SK-N-SH treated with all-trans-retinoic acid at 6 μM for 48 hours (cell line): ENCODE measurements around the gene WWC2.

Experiments
- ATAC-seq: fragments of 200-7000 bp; cut with Tn5 transposase; 3 replicates; pipeline ENCODE4 v1.9.1; 2020; ENCODE audit warnings: mild to moderate bottlenecking, moderate library complexity
- ARNTL ChIP-seq: fragments of 450-650 bp; formaldehyde crosslinking; IDR thresholded peaks from 2 replicates; pipeline ENCODE4 v1.5.0; 2020; ENCODE audit warnings: low read depth, mild to moderate bottlenecking, moderate library complexity, borderline replicate concordance
- BACH2 ChIP-seq: fragments of 250-450 bp; sonication (Bioruptor Pico); IDR thresholded peaks from 2 replicates; pipeline ENCODE4 v1.9.0; 2021; ENCODE audit warnings: mild to moderate bottlenecking, borderline replicate concordance
- ESRRG ChIP-seq: fragments of 250-450 bp; sonication (Bioruptor Pico); IDR thresholded peaks from 2 replicates; pipeline ENCODE4 v1.6.1; 2021; ENCODE audit warnings: mild to moderate bottlenecking
- GLIS3 ChIP-seq: fragments of 250-450 bp; sonication (Bioruptor Pico); IDR thresholded peaks from 2 replicates; pipeline ENCODE4 v1.5.0; 2020; ENCODE audit warnings: mild to moderate bottlenecking, moderate library complexity
- ISL1 ChIP-seq: fragments of 250-450 bp; sonication (Bioruptor Pico); IDR thresholded peaks from 2 replicates; pipeline ENCODE4 v2.1.2; 2022; ENCODE audit warnings: mild to moderate bottlenecking, moderate library complexity
- OSR1 ChIP-seq: fragments of 250-450 bp; sonication (Bioruptor Pico); IDR thresholded peaks from 2 replicates; pipeline ENCODE4 v1.8.0; 2022; ENCODE audit warnings: moderate library complexity, mild to moderate bottlenecking, inconsistent platforms
- PPARA ChIP-seq: fragments of 250-450 bp; sonication (Bioruptor Pico); IDR thresholded peaks from 2 replicates; pipeline ENCODE4 v1.5.0; 2020; ENCODE audit warnings: mild to moderate bottlenecking, borderline replicate concordance
- RARB ChIP-seq: fragments of 250-450 bp; sonication (Bioruptor Pico); IDR thresholded peaks from 2 replicates; pipeline ENCODE4 v1.8.0; 2021; ENCODE audit warnings: mild to moderate bottlenecking, moderate library complexity
- SNAI2 ChIP-seq: fragments of 250-450 bp; sonication (Bioruptor Pico); IDR thresholded peaks from 2 replicates; pipeline ENCODE4 v1.5.0; 2020; ENCODE audit warnings: mild to moderate bottlenecking, moderate library complexity
- TCF4 ChIP-seq: fragments of 250-450 bp; sonication (Bioruptor Pico); IDR thresholded peaks from 2 replicates; pipeline ENCODE4 v1.8.0; 2021; ENCODE audit warnings: mild to moderate bottlenecking, moderate library complexity, borderline replicate concordance
- TOX ChIP-seq: fragments of 250-450 bp; sonication (Bioruptor Pico); IDR thresholded peaks from 2 replicates; pipeline ENCODE4 v1.8.0; 2021; ENCODE audit warnings: mild to moderate bottlenecking, moderate library complexity, borderline replicate concordance
- ZC3H10 ChIP-seq: fragments of 250-450 bp; sonication (Bioruptor Pico); IDR thresholded peaks from 2 replicates; pipeline ENCODE4 v1.5.1; 2021; ENCODE audit warnings: mild to moderate bottlenecking, moderate library complexity
- ZFP3 ChIP-seq: fragments of 250-450 bp; sonication (Bioruptor Pico); IDR thresholded peaks from 2 replicates; pipeline ENCODE4 v1.5.0; 2020; ENCODE audit warnings: mild to moderate bottlenecking, moderate library complexity
- ZFP30 ChIP-seq: fragments of 450-650 bp; formaldehyde crosslinking; IDR thresholded peaks from 2 replicates; pipeline ENCODE4 v1.5.0; 2022; ENCODE audit warnings: mild to moderate bottlenecking, moderate library complexity
- ZNF565 ChIP-seq: fragments of 450-650 bp; formaldehyde crosslinking; conservative IDR thresholded peaks from 2 replicates; pipeline ENCODE4 v1.5.0; 2020; ENCODE audit warnings: low read depth, mild to moderate bottlenecking, moderate library complexity
- ZNF70 ChIP-seq: fragments of 450-650 bp; formaldehyde crosslinking; IDR thresholded peaks from 2 replicates; pipeline ENCODE4 v1.5.0; 2020; ENCODE audit warnings: mild to moderate bottlenecking, moderate library complexity
- ZNF8 ChIP-seq: fragments of 450-650 bp; formaldehyde crosslinking; IDR thresholded peaks from 2 replicates; pipeline ENCODE4 v1.5.0; 2020; ENCODE audit warnings: mild to moderate bottlenecking, moderate library complexity
- TF ChIP-seq, protein P1 (sequence below): fragments of 250-450 bp; sonication (Bioruptor Pico); IDR thresholded peaks from 2 replicates; pipeline ENCODE4 v1.5.1; 2021; ENCODE audit warnings: mild to moderate bottlenecking, moderate library complexity
- TF ChIP-seq, protein P2 (sequence below): fragments of 250-450 bp; sonication (Bioruptor Pico); IDR thresholded peaks from 2 replicates; pipeline ENCODE4 v1.5.1; 2020; ENCODE audit warnings: low read depth, mild to moderate bottlenecking, moderate library complexity
- TF ChIP-seq, protein P3 (sequence below): fragments of 250-450 bp; sonication (Bioruptor Pico); IDR thresholded peaks from 2 replicates; pipeline ENCODE4 v1.8.0; 2021; ENCODE audit warnings: low read depth, mild to moderate bottlenecking, moderate library complexity, borderline replicate concordance
- TF ChIP-seq, protein P4 (sequence below): fragments of 250-450 bp; sonication (Bioruptor Pico); IDR thresholded peaks from 2 replicates; pipeline ENCODE4 v1.8.0; 2020; ENCODE audit warnings: mild to moderate bottlenecking, moderate library complexity, borderline replicate concordance

WWC2 gene

DNA sequence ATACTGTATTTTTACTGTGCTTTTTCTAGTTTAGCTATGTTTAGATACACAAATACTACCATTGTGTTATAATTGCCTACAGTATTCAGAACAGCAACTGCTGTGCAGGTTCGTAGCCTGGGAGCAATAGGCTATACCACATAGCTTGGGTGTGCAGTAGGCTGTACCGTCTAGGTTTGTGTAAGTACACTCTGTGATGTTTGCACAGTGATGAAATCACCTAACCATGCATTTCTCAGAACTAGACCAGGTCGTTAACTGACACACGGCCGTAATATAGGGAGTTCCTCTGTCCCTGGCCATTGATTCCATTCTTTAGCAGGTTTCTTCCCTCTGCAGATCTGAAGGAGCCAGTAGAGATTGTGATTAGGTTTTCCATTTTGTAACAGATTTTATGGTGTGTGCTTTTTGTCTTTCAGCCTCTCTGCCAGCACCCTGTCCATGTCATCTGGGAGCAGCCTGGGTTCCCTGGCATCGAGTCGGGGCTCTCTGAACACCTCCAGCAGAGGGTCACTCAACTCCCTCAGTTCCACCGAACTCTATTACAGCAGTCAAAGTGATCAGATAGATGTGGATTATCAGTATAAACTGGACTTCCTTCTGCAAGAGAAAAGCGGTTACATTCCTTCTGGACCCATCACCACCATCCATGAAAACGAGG lies 161.6 kb downstream of the WWC2 start:
- TF ChIP-seq TCF4 = no peak
- TF ChIP-seq RARB (CRISPR knock-in tag) = no peak
- TF ChIP-seq ISL1 (CRISPR knock-in tag) = no peak
- no peak for TF ChIP-seq ZNF565 (CRISPR knock-in tag)
- TF ChIP-seq GLIS3 (CRISPR knock-in tag) = no peak
- TF ChIP-seq, all 23 proteins: peak for 0
- ATAC-seq = no peak

DNA sequence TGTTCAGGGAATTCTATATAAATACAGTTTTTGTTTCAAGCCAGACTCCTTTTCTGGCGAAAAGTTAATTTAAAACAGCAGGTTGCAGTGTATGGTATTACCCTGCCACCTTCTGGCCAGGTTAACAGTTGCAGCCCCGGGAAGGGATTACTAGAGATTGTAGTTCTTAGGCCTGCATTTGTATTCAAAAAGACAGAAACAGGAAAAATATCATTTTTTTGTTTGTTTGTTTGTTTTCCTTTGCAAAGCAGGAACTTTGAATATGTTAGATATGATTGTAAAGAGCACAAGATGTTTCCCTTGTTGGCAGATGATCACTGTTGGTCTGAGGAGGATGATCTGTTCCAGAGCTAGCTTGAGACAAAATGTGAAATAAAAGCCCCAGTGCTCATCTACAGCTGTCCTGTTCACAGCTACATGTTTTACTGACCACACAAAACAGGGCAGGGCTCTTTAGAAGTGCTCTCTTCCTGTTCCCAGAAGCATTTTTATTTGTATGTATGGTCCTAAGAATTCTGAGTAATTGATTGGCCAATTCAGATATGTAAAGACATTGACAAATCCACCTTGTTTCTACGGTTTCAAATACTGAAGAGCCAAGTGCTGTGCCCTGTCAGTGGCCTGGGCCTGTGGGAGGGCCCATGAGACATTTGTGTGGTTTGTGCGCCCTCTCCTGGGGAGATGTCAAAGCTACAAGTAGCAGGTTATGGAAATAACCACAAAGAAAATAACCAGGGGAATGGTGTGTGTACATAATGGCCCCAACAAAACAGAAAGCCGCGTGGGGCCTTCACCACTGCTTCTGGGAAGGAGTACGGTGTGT lies 163.1 kb downstream of the WWC2 start:
- ATAC-seq = peak; percentile 97
- no peak for TF ChIP-seq ZFP3 (CRISPR knock-in tag)
- no peak for TF ChIP-seq ZNF8 (CRISPR knock-in tag)
- no peak for TF ChIP-seq ARNTL
- no peak for TF ChIP-seq OSR1 (CRISPR knock-in tag)
- no peak for TF ChIP-seq ZFP30
- TF ChIP-seq GLIS3 (CRISPR knock-in tag) = no peak
- TF ChIP-seq, protein P1, sequence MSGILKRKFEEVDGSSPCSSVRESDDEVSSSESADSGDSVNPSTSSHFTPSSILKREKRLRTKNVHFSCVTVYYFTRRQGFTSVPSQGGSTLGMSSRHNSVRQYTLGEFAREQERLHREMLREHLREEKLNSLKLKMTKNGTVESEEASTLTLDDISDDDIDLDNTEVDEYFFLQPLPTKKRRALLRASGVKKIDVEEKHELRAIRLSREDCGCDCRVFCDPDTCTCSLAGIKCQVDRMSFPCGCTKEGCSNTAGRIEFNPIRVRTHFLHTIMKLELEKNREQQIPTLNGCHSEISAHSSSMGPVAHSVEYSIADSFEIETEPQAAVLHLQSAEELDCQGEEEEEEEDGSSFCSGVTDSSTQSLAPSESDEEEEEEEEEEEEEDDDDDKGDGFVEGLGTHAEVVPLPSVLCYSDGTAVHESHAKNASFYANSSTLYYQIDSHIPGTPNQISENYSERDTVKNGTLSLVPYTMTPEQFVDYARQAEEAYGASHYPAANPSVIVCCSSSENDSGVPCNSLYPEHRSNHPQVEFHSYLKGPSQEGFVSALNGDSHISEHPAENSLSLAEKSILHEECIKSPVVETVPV = no peak
- no peak for TF ChIP-seq SNAI2 (CRISPR knock-in tag)
- TF ChIP-seq, protein P2, sequence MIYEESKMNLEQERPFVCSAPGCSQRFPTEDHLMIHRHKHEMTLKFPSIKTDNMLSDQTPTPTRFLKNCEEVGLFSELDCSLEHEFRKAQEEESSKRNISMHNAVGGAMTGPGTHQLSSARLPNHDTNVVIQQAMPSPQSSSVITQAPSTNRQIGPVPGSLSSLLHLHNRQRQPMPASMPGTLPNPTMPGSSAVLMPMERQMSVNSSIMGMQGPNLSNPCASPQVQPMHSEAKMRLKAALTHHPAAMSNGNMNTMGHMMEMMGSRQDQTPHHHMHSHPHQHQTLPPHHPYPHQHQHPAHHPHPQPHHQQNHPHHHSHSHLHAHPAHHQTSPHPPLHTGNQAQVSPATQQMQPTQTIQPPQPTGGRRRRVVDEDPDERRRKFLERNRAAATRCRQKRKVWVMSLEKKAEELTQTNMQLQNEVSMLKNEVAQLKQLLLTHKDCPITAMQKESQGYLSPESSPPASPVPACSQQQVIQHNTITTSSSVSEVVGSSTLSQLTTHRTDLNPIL = no peak
- no peak for TF ChIP-seq TOX
- TF ChIP-seq ESRRG = no peak
- TF ChIP-seq ZNF70 (CRISPR knock-in tag) = no peak

DNA sequence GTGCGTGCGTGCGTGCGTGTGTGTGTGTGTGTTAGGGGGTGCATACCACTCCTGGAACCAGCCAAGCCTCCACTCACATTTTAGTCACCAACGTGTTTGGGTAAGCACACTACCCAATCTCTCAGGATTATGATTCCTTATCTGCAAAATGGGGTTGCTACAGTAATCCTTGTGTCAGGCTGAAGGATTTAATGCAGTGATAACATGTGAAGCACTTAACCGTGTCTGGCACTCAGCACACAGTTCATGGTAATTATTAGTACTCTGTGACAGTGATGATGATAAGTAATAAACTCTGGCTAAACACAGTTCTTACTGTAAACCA lies 163.7 kb downstream of the WWC2 start:
- TF ChIP-seq ZNF70 (CRISPR knock-in tag) (no peak), TCF4 (no peak), ESRRG (no peak), RARB (CRISPR knock-in tag) (no peak), ARNTL (no peak), ZNF8 (CRISPR knock-in tag) (no peak), OSR1 (CRISPR knock-in tag) (no peak), BACH2 (no peak), PPARA (CRISPR knock-in tag) (no peak), ZFP30 (no peak), GLIS3 (CRISPR knock-in tag) (no peak)
- TF ChIP-seq, protein P2 = no peak
- TF ChIP-seq, protein P1 = no peak
- TF ChIP-seq, protein P3, sequence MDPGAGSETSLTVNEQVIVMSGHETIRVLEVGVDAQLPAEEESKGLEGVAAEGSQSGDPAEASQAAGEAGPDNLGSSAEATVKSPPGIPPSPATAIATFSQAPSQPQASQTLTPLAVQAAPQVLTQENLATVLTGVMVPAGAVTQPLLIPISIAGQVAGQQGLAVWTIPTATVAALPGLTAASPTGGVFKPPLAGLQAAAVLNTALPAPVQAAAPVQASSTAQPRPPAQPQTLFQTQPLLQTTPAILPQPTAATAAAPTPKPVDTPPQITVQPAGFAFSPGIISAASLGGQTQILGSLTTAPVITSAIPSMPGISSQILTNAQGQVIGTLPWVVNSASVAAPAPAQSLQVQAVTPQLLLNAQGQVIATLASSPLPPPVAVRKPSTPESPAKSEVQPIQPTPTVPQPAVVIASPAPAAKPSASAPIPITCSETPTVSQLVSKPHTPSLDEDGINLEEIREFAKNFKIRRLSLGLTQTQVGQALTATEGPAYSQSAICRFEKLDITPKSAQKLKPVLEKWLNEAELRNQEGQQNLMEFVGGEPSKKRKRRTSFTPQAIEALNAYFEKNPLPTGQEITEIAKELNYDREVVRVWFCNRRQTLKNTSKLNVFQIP (CRISPR knock-in tag) = no peak
- ATAC-seq = no peak

DNA sequence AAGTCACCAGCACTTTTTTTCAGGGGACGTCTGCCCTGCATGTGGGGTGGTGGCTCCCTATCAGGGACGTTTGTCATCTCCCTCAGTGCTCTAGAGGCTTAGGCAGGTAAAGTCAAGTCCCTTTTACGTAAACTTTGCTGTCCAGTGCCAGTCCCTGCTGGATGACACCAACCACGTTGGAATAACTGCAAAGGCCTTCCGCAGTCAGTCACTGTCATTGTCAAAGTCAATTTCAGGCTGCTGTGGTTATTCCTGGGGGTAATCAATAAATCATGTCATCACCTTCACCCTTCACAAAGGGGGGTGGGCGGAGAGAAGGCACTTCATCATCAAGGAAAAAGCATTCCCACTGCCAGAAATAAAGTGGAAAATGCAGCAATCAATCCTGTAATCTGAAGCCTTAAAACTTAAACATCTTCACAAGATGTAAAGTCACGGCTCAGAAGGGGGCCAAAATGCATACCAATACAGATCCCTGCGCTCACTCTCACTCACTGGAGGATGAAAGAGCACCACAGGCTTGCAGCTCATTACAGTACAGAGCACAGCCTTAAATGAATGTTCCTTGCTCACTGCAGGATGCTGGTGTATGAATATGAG lies 164.8 kb downstream of the WWC2 start:
- ATAC-seq = no peak; the same call in 2 of the 3 replicates
- TF ChIP-seq ZNF70 (CRISPR knock-in tag) (no peak), GLIS3 (CRISPR knock-in tag) (no peak), TCF4 (no peak), ZC3H10 (CRISPR knock-in tag) (no peak), ZFP30 (no peak), ZNF565 (CRISPR knock-in tag) (no peak), ARNTL (no peak), ZFP3 (CRISPR knock-in tag) (no peak), ISL1 (CRISPR knock-in tag) (no peak), SNAI2 (CRISPR knock-in tag) (no peak), ESRRG (no peak), ZNF8 (CRISPR knock-in tag) (no peak)
- TF ChIP-seq, protein P4, sequence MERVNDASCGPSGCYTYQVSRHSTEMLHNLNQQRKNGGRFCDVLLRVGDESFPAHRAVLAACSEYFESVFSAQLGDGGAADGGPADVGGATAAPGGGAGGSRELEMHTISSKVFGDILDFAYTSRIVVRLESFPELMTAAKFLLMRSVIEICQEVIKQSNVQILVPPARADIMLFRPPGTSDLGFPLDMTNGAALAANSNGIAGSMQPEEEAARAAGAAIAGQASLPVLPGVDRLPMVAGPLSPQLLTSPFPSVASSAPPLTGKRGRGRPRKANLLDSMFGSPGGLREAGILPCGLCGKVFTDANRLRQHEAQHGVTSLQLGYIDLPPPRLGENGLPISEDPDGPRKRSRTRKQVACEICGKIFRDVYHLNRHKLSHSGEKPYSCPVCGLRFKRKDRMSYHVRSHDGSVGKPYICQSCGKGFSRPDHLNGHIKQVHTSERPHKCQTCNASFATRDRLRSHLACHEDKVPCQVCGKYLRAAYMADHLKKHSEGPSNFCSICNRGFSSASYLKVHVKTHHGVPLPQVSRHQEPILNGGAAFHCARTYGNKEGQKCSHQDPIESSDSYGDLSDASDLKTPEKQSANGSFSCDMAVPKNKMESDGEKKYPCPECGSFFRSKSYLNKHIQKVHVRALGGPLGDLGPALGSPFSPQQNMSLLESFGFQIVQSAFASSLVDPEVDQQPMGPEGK (CRISPR knock-in tag) = no peak
- TF ChIP-seq, protein P2 = no peak
- TF ChIP-seq, protein P1 = no peak
- TF ChIP-seq, all 23 proteins: peak for 0
